Measurements from ENCODE around the gene STPG1.

STPG1 gene

GRCh38 chr1:24341260-24341659, 72.3 kb downstream of the STPG1 start:
- DNase-seq (ENCODE audit: low spot score), result no peak

- DNase-seq (ENCODE audit: low spot score), result no peak
Measured at GRCh38 chr1:24340770-24341169, 72.8 kb downstream of the STPG1 start.

DNA sequence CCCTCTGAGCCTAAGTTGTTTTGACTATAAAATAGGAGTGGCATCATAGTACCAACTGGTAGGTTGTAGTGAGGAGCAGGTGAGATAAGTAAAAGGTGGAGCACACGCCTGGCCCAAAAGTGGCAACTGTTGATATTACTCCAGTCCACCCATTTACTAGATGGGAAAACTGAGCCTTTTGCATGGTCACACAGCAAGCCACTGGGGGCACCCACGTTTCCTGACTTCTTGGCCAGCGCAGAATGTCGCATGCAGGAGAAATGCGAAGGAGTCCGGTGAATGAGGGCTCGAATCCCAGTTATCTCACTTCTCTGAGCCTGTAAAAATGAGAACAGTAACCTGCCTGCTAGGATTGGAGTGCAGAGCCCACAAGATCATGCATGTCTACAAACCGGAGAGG, 73.6 kb downstream of the STPG1 start:
- DNase-seq (ENCODE audit: low spot score), result no peak

DNA sequence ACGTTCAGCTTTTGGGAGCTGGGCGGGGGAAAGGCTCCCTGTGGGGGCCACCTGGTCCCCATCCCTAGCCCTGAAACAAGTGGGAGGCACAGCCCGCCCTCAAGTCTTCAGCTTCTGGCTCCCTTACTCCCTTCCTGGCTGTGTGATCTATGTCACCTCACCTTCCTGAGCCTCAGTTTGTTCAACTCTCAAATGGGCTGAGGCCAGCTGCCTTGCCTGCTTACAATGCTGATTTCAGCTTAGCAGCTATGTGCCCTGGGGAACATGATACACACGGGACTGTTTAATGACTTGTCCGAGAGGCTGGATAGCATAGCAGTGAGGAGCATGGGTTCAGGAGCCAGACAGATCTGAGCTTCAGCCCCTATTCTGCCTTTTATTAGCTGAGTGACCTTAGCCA, 75.1 kb downstream of the STPG1 start:
- no peak for DNase-seq (ENCODE audit: low spot score)

GRCh38 chr1:24337455-24337854, 76.1 kb downstream of the STPG1 start:
- DNase-seq (ENCODE audit: low spot score), result no peak

DNA sequence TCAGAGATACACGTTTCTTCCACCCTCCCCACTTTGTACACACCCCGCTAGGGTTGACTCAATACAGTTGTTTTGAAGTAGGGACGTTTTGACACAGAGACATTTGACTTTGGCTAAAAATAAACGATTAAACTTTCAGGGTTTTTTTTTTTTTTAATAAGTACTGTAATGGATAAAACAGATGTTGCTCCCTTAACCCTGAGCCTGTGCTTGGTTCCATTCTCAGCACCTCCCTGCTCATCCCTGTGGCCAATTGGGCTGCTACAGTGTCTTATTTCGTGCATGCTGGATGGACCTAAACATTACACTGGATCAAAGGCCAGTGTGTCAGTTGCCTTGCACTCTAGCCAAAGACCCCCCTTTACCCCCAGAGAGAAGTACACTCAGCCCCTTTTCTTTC, 77.5 kb downstream of the STPG1 start:
- DNase-seq (ENCODE audit: low spot score), result no peak

DNA sequence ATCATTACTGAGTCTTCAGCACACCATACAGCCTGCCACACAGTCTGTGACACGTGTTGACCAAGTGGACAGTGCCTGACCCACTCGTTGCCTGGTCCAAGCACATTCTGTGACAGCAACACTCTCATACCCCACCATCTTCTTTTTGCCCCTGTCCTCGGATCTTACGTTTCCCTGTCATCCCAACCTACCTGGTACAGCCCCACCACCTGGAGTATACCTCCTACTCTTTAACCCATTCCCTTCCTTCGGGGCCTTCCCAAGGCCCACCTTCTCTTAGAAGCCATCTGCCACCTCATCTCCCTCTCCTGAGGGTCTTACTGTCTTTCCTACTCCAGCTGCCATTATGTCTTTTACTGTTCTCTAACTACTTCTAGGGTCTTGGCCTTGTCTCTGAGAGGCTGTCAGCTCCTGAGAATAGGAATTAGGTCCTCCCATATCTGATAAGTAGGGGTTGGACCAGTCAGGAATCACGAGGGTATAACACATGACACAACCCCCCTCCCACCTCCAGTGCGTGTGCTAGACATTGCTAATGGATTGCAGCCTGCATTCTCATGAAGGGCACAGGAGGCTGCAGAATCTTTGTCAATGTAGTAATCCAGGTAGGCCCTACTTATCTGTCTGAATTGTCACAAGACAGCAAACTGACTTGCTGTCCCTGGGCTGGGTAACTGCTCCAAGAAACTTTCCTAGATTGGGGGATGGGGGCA, 81.5 kb downstream of the STPG1 start:
- DNase-seq (ENCODE audit: low spot score), result no peak

- DNase-seq (ENCODE audit: low spot score), result no peak
Measured at GRCh38 chr1:24329797-24330543, 83.6 kb downstream of the STPG1 start.

- no peak for DNase-seq (ENCODE audit: low spot score)
Measured at GRCh38 chr1:24329331-24329730, 84.3 kb downstream of the STPG1 start.

DNA sequence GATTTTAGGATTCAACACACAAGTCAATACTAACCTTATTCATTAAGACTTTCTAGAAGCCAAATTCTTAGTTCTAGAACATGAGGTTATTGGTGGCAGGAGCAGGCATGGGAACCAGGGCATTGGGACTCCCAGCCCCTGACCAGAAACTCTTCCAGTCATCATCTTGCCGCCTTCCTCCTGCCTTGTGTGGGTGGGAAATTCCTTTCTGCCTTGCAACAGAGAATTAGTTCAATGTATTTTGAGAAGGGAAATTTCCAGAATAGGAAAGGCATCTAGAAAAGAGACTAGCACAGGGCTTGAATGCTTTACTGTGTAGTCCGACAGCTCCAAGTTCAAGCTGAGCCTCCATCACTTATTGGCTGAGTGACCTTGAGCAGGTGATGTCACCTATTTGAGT, 85.7 kb downstream of the STPG1 start:
- DNase-seq (ENCODE audit: low spot score), result no peak

DNA sequence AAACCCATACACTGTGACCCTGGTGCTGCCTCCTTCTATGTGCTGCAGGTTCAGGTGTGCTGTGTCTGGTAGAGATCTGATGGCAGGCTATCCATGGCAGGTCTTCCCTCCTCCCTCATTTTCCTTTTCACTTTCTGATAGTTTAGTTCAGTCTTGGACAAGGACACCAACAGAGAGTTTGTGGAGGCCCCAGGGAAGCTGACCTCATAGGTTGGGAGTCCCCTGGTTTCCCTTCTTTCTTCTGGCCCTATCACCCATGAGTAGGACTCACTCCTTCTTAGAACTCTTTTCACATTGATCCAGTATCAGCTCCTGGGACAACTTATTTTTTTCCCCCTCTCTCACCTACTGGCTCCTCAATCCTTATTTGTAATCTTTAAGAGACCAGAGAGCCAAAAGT, 86.1 kb downstream of the STPG1 start:
- no peak for DNase-seq (ENCODE audit: low spot score)

GRCh38 chr1:24325587-24326449, 87.8 kb downstream of the STPG1 start:
- DNase-seq (ENCODE audit: low spot score), result no peak

DNA sequence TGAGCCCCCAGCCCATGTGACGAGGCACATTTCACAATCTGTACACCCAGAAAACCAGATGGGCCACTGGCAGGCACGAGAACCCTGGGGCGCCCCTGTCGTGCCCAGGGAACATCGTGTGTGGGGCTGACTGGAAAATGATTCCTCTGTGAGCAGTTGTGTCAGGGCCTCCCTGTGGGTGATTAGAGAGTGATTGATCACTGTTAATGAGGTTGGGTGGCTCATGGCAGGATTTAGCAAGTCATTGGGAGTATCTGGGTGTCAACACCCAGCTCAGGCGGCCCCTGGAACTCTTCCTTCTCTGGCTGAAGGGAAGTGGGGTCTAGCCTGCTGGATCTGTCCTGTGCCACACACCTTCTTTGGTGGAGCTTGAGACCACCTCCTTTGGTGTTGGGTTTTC, 88.7 kb downstream of the STPG1 start:
- DNase-seq (ENCODE audit: low spot score), result no peak

GRCh38 chr1:24323281-24323680, 90.3 kb downstream of the STPG1 start:
- DNase-seq (ENCODE audit: low spot score), result no peak

- DNase-seq (ENCODE audit: low spot score), result peak; percentile 20
Measured at GRCh38 chr1:24322470-24323177, 91.0 kb downstream of the STPG1 start.

GRCh38 chr1:24321697-24322469, 91.7 kb downstream of the STPG1 start:
- no peak for DNase-seq (ENCODE audit: low spot score)

GRCh38 chr1:24321126-24321525, 92.5 kb downstream of the STPG1 start:
- no peak for DNase-seq (ENCODE audit: low spot score)

DNA sequence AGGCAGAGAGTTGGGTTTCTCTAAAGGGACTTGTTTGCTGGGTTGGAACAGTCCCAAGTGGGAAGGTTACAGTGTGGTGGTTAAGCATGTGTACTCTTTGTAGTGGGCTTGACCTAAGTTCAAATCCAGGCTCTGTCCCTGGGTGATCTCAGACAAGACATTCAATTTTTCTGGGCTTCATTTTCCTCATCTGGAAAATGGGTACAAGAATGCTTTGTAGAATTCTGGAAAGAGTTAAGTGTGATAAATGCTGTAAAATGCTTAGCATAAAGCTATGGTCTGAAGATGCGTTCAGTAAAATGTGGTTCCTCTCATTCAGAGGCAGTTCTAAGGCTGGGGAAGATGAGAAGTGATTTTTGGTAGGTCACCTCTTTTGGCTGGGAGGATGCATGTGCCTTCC, 93.6 kb downstream of the STPG1 start:
- no peak for DNase-seq (ENCODE audit: low spot score)

DNA sequence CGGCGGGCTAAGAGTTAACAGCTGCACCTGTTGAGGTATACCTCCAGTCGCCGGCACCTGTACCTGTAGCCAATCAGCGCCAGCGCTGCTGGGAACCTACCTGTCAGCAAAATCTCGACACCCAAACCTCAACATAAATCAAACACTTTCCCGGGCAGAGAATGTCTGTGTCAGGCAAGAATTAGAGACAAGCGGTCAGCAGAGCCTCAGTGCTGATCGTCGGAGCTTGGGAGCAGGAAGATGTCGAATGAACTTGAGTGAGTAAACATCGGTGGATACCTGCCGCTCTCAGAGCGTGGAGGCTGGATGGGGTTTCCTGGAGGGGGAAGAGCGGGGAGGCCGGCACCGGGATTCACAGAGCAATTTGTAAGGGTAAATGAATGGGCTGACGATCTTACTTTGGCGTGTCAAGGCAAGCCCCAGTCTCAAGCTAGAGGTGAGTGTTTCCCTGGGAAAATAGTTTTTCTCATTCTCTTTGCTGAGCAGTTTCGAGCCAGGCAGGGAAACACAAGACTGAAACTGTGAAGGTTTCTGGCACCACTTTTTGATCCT, 94.2 kb downstream of the STPG1 start, which contains the start of gene GRHL3:
TSS of gene GRHL3 (plus strand) at position 46 of the 552 bp plus-strand sequence. CDS start at position 241, 195 bp downstream.
- DNase-seq (ENCODE audit: low spot score), result no peak

- no peak for DNase-seq (ENCODE audit: low spot score)
Measured at GRCh38 chr1:24318615-24319311, 94.8 kb downstream of the STPG1 start.

Measured in Ammon's horn (tissue), 1 donor.